Measurements from ENCODE around the gene LAMP5.

- TF ChIP-seq CTCF (CRISPR knock-in tag; IDR thresholded peaks at IDR 0.05) (no peak), CEBPB (IDR thresholded peaks at IDR 0.05; ENCODE audit: borderline replicate concordance, low read depth, low read length) (no peak), ZNF430 (CRISPR knock-in tag; IDR thresholded peaks at IDR 0.05) (no peak), TERF1 (CRISPR knock-in tag; IDR thresholded peaks at IDR 0.05) (no peak)
Observed at GRCh38 chr20:9578594-9578993, 64.2 kb downstream of the LAMP5 start.
